Colonic mucosa (tissue), 4 donors: ENCODE results near the gene FHIT. TPM values are rescaled to one million over a fixed set of nuclear protein-coding genes. Genes with fewer than 3 reads are reported as not detected.

ENCODE experiments used
- DNase-seq: peaks from one replicate; pipeline ENCODE4 v3.0.0-alpha.2; 2020
- H3K27ac ChIP-seq: fragments of 200-600 bp; one replicate; pipeline ENCODE4 v1.8.0; 2021
- H3K27me3 ChIP-seq: fragments of 200-600 bp; one replicate; pipeline ENCODE4 v1.8.0; 2021
- H3K36me3 ChIP-seq: fragments of 200-600 bp; one replicate; pipeline ENCODE4 v1.8.0; 2021
- H3K4me1 ChIP-seq: fragments of 200-600 bp; one replicate; pipeline ENCODE4 v1.8.0; 2021; ENCODE audit warnings: mild to moderate bottlenecking
- H3K4me3 ChIP-seq: fragments of 200-600 bp; one replicate; pipeline ENCODE4 v1.8.0; 2021
- H3K9ac ChIP-seq, 2 donors: one replicate each; pipeline ENCODE4 v1.7.0; 2013; ENCODE audit warnings: control low read depth in 2 of 2, low read depth in 2 of 2, low read length in 2 of 2
- H3K9me3 ChIP-seq: fragments of 200-600 bp; one replicate; pipeline ENCODE4 v1.8.0; 2021
- intact Hi-C: fragments of 100-400 bp; cut with DNase I; formaldehyde crosslinking; loops from one replicate; pipeline ENCODE4 v1.14.1; 2022
- total RNA-seq, 2 donors: library from RNA; stranded (reverse); fragmentation: NEBNext Ultra II Directional in 1 of 2; extraction: Animal tissue kit (Norgen Biotek cat#: 25700) in 1 of 2; gene quantifications; one replicate each; pipeline ENCODE4 v1.2.1, GENCODE V29; 2021
- TF ChIP-seq, protein P1 (sequence below): fragments of 200-600 bp; IDR thresholded peaks from one replicate; pipeline ENCODE4 v1.8.0; 2022; ENCODE audit warnings: antibody characterized with exemption, mild to moderate bottlenecking
- donor health status: healthy.
- donor health status: DM: no; HTN: no; CAD: no.
- donor health status: DM: no; HTN: no; CAD: no.

Gene FHIT
- total RNA-seq = 1 to 10 TPM; 7.7 to 9.4 TPM

DNA sequence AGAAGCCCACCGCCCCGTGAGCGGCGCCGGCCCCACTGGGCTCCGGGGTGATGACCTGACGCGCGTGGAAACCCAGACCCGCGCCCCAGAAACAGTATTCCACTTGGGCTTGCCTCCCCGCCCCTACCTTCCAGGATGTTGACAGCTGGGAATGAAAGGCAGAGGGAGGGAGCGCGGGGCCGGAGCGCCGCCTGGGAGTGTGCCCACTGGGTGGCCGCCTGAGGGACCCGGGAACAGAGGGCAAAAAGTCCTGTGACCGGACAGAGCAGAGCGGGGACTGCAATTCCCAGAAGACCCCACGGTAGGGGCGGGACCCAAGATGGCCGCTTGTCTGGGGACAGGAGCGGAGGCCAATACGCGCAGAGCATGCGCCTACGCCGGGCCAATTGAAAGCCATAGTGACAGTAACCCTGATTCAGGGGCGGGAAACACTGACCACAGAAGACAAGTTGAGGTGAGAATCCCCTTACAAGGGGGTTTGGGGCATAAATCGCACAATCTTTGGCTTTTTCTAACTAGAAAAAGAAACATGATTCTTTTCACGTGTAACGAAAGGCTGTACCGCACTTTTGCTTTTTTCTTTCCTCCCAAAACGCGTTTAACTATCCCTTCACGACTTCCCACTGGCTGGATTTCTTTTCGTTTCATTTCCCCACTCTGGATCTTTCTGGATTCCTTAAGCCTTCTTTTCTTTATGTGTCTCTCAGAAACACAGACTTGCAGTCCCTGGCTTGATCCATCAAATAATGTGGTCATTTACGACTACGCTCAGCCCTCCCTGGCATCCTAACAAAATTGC lies at the start of gene FHIT:
FHIT (minus strand) TSS at position 279 of the 799 bp plus-strand sequence.
- intact Hi-C loops = no loop called here
- TF ChIP-seq, protein P1, sequence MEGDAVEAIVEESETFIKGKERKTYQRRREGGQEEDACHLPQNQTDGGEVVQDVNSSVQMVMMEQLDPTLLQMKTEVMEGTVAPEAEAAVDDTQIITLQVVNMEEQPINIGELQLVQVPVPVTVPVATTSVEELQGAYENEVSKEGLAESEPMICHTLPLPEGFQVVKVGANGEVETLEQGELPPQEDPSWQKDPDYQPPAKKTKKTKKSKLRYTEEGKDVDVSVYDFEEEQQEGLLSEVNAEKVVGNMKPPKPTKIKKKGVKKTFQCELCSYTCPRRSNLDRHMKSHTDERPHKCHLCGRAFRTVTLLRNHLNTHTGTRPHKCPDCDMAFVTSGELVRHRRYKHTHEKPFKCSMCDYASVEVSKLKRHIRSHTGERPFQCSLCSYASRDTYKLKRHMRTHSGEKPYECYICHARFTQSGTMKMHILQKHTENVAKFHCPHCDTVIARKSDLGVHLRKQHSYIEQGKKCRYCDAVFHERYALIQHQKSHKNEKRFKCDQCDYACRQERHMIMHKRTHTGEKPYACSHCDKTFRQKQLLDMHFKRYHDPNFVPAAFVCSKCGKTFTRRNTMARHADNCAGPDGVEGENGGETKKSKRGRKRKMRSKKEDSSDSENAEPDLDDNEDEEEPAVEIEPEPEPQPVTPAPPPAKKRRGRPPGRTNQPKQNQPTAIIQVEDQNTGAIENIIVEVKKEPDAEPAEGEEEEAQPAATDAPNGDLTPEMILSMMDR = no peak
- H3K9ac ChIP-seq = peak within 1 kb of the TSS; percentile 64 to 86
- H3K27ac ChIP-seq = peak within 1 kb of the TSS; percentile 63
- no peaks in the 10 kb centered on the region for H3K36me3 ChIP-seq
- no peaks in the 10 kb centered on the region for H3K4me1 ChIP-seq
- DNase-seq = peak; percentile 96
- H3K9me3 ChIP-seq = no peaks in the 10 kb centered on the region
- H3K27me3 ChIP-seq = no peaks in the 10 kb centered on the region
- peak within 1 kb of the TSS; percentile 81 for H3K4me3 ChIP-seq

DNA sequence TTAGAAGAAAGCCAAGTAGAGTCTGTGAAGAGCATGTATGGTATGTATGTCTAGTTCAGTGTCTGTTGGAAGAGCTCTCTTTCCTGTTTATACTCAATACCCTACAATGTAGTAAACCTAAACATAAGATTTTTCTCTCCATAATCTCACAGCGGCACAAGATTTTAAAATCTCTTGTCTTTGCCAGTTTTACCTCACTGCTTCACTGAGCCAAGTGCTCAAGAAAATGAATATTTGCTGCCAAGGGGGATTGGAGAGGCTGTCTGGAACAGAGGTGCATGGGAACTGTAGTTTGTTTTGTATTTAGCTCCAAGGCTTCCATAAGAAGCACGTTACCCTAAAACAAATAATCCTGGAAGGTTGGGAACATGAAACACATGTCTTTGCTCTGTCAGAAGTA lies 49.5 kb upstream of the FHIT start:
- Histone ChIP-seq H3K36me3 (no peaks in the 10 kb centered on the region), H3K9me3 (no peaks in the 10 kb centered on the region), H3K27ac (no peak overlapping the region), H3K4me3 (no peak overlapping the region), H3K9ac (no peak overlapping the region), H3K4me1 (no peaks in the 10 kb centered on the region), H3K27me3 (no peaks in the 10 kb centered on the region)
- DNase-seq = no peak
- TF ChIP-seq, protein P1 = no peak
- intact Hi-C loops = no loop called here

DNA sequence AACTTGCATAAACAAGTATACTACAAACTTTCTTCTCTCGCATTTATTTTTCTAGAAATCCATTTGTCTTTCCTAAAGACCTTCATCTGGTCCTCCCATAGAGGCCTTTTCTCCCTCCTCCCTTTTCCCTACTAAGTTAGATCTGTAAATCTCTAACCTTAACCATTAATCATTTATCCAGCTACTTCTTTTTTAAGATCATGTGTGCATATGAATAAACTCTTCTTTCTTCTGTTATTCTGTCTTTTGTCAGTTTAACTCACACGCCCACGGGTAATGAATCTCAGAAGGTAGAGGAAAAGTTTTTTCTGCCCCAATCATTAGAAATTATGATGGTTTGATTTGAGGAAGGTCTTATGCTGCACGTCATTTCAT lies 48.7 kb upstream of the FHIT start:
- TF ChIP-seq, protein P1 = no peak
- Histone ChIP-seq H3K27ac (no peak overlapping the region), H3K4me3 (no peak overlapping the region), H3K36me3 (no peaks in the 10 kb centered on the region), H3K4me1 (no peaks in the 10 kb centered on the region), H3K27me3 (no peaks in the 10 kb centered on the region), H3K9me3 (no peaks in the 10 kb centered on the region), H3K9ac (no peak overlapping the region)
- DNase-seq = no peak
- intact Hi-C loops = no loop called here

DNA sequence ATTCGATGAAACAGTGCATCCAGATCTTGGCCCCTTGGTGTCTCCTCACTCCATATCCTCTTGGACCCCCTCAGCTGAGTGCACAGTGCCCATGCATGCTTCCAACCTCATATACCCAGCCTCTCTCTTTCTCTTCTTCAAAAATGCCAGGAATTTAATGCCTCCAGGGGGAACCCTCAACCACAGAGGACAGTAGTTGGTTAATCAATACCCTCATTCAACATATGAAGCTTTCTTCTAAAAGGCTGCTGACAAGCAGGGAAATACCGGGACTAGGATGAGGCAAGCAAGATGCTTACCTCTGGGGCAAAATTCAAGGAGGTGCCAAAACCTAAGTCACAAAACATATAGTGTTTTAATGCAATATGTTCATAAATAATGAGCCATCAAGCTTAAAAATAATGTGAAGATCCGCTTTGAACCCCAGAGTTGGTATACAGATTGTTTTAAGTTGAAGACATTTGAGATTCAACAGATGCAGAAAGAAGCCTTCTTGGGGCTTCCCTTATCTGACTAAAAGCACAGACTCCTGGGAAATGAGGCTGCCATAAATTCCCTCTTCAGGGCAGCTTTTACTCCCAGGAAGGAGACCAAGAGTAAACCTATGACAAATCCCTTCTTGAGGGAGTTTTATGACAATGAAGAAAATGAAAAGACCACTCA lies 48.2 kb upstream of the FHIT start:
- TF ChIP-seq, protein P1 = no peak
- H3K4me1 ChIP-seq = no peaks in the 10 kb centered on the region
- H3K36me3 ChIP-seq = no peaks in the 10 kb centered on the region
- no peak for DNase-seq
- intact Hi-C loops = no loop called here
- H3K9me3 ChIP-seq = no peaks in the 10 kb centered on the region
- H3K4me3 ChIP-seq = no peak overlapping the region
- no peaks in the 10 kb centered on the region for H3K27me3 ChIP-seq
- no peak overlapping the region for H3K27ac ChIP-seq
- no peak overlapping the region for H3K9ac ChIP-seq

DNA sequence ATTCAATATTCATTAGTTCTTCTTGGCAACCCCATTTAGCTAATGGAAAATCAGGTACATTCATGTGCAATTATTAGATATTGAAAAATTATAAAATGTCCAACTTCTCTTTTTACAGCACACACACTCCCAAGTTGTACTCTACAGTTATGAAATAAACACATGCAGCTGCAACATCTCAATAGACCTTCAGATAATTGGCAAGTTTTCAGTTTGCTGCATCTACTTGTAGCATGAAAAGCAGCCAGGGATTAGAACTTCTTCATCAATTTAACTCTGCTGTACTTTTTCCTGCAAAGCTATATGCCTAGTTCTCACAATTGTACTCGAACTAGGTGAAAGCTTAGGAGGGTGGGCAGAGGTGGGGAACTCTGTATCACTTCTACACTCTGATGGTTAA lies 46.6 kb upstream of the FHIT start:
- H3K4me1 ChIP-seq = no peaks in the 10 kb centered on the region
- no peaks in the 10 kb centered on the region for H3K27me3 ChIP-seq
- no peak overlapping the region for H3K4me3 ChIP-seq
- intact Hi-C loops = no loop called here
- no peaks in the 10 kb centered on the region for H3K9me3 ChIP-seq
- no peaks in the 10 kb centered on the region for H3K36me3 ChIP-seq
- no peak overlapping the region for H3K27ac ChIP-seq
- DNase-seq = no peak
- H3K9ac ChIP-seq = no peak overlapping the region
- TF ChIP-seq, protein P1 = no peak
